H9 (cell line): ENCODE measurements around the gene DENND5B. TPM values are rescaled to one million over a fixed set of nuclear protein-coding genes. Genes with fewer than 3 reads are reported as not detected.

Experiments used
- DNase-seq: peaks from one replicate; pipeline ENCODE4 v3.0.0-alpha.2; 2017
- H2AFZ ChIP-seq: one replicate; pipeline ENCODE4 v1.6.1; 2013; ENCODE audit warnings: mild to moderate bottlenecking, low read length, control low read depth, moderate library complexity
- H2AK5ac ChIP-seq: 2 replicates; pipeline ENCODE4 v1.6.1; 2013; ENCODE audit warnings: low read length, control low read depth, mixed read lengths; ENCODE audit not compliant: insufficient read length
- H2BK120ac ChIP-seq: one replicate; pipeline ENCODE4 v1.6.1; 2013; ENCODE audit warnings: low read depth, mild to moderate bottlenecking, low read length, control low read depth, inconsistent platforms; ENCODE audit not compliant: poor library complexity, severe bottlenecking
- H2BK12ac ChIP-seq: 2 replicates; pipeline ENCODE4 v1.6.1; 2013; ENCODE audit warnings: low read length, control low read depth, mixed read lengths, low read depth; ENCODE audit not compliant: insufficient read length
- H2BK15ac ChIP-seq: 2 replicates; pipeline ENCODE4 v1.6.1; 2013; ENCODE audit warnings: low read depth, low read length, control low read depth
- H2BK20ac ChIP-seq: one replicate; pipeline ENCODE4 v1.6.1; 2013; ENCODE audit warnings: low read depth, mild to moderate bottlenecking, low read length, control low read depth, inconsistent platforms; ENCODE audit not compliant: poor library complexity, severe bottlenecking
- H2BK5ac ChIP-seq: 2 replicates; pipeline ENCODE4 v1.6.1; 2013; ENCODE audit warnings: low read length, control low read depth, mixed read lengths; ENCODE audit not compliant: insufficient read length
- H3K14ac ChIP-seq: 2 replicates; pipeline ENCODE4 v1.6.1; 2013; ENCODE audit warnings: low read length, control low read depth; ENCODE audit not compliant: insufficient read depth
- H3K18ac ChIP-seq: 2 replicates; pipeline ENCODE4 v1.6.1; 2013; ENCODE audit warnings: low read depth, mild to moderate bottlenecking, mixed read lengths, low read length, control low read depth; ENCODE audit not compliant: insufficient read length
- H3K23ac ChIP-seq: 2 replicates; pipeline ENCODE4 v1.6.1; 2013; ENCODE audit warnings: low read length, control low read depth, mixed read lengths, low read depth; ENCODE audit not compliant: insufficient read length
- H3K23me2 ChIP-seq: 2 replicates; pipeline ENCODE4 v1.6.1; 2013; ENCODE audit warnings: low read depth, mild to moderate bottlenecking, mixed read lengths, low read length, control low read depth; ENCODE audit not compliant: insufficient read length, poor library complexity, severe bottlenecking
- H3K27ac ChIP-seq: 2 replicates; pipeline ENCODE4 v1.5.1; 2013; ENCODE audit warnings: low read length, control low read depth, mixed read lengths, low read depth; ENCODE audit not compliant: insufficient read length
- H3K27me3 ChIP-seq: 2 replicates; pipeline ENCODE4 v1.6.1; 2013; ENCODE audit warnings: low read length, control low read depth, inconsistent platforms; ENCODE audit not compliant: insufficient read depth
- H3K4ac ChIP-seq: 2 replicates; pipeline ENCODE4 v1.6.1; 2013; ENCODE audit warnings: low read depth, mild to moderate bottlenecking, control low read depth, inconsistent platforms, low read length, moderate library complexity
- H3K4me1 ChIP-seq: 2 replicates; pipeline ENCODE4 v1.6.1; 2013; ENCODE audit warnings: low read length, control low read depth, inconsistent platforms; ENCODE audit not compliant: insufficient read depth
- H3K4me2 ChIP-seq: 2 replicates; pipeline ENCODE4 v1.6.1; 2013; ENCODE audit warnings: low read length, control low read depth, mixed read lengths; ENCODE audit not compliant: insufficient read length, insufficient read depth
- H3K56ac ChIP-seq: 2 replicates; pipeline ENCODE4 v1.6.1; 2013; ENCODE audit warnings: low read depth, mild to moderate bottlenecking, mixed read lengths, low read length, control low read depth; ENCODE audit not compliant: insufficient read length
- H3K79me1 ChIP-seq: 2 replicates; pipeline ENCODE4 v1.6.1; 2013; ENCODE audit warnings: low read depth, mild to moderate bottlenecking, moderate library complexity, low read length, control low read depth, inconsistent platforms; ENCODE audit not compliant: insufficient read depth, poor library complexity, severe bottlenecking
- H3K79me2 ChIP-seq: 2 replicates; pipeline ENCODE4 v1.6.1; 2013; ENCODE audit warnings: low read length, control low read depth, inconsistent platforms; ENCODE audit not compliant: insufficient read depth
- H3K9ac ChIP-seq: 2 replicates; pipeline ENCODE4 v1.6.1; 2013; ENCODE audit warnings: low read length, control low read depth, mixed read lengths; ENCODE audit not compliant: insufficient read length; ENCODE audit errors: extremely low read depth
- H3K9me3 ChIP-seq: one replicate; pipeline ENCODE4 v1.6.1; 2013; ENCODE audit warnings: low read depth, low read length, inconsistent platforms; ENCODE audit not compliant: control insufficient read depth
- H3T11ph ChIP-seq: one replicate; pipeline ENCODE4 v1.6.1; 2013; ENCODE audit warnings: mild to moderate bottlenecking, low read length, control low read depth, inconsistent platforms
- H4K20me1 ChIP-seq: one replicate; pipeline ENCODE4 v1.6.1; 2013; ENCODE audit not compliant: control insufficient read depth, insufficient read length, insufficient read depth
- H4K5ac ChIP-seq: 2 replicates; pipeline ENCODE4 v1.6.1; 2013; ENCODE audit warnings: low read depth, mild to moderate bottlenecking, mixed read lengths, low read length, control low read depth; ENCODE audit not compliant: insufficient read length
- H4K8ac ChIP-seq: replicated peaks from 2 replicates; pipeline ENCODE4 v1.6.1; 2013; ENCODE audit warnings: low read length, control low read depth, mixed read lengths, low read depth; ENCODE audit not compliant: insufficient read length
- H4K91ac ChIP-seq: 2 replicates; pipeline ENCODE4 v1.6.1; 2013; ENCODE audit warnings: low read depth, mild to moderate bottlenecking, moderate library complexity, mixed read lengths, low read length, control low read depth; ENCODE audit not compliant: insufficient read length
- H3K27ac Mint-ChIP-seq, 3 experiments: 2 replicates in 2 of 3; 3 replicates in 1 of 3; pipeline ENCODE4 v1.8.0; 2020 to 2021; ENCODE audit warnings: mixed read lengths in 3 of 3, mild to moderate bottlenecking in 1 of 3, moderate library complexity in 1 of 3
- H3K27me3 Mint-ChIP-seq: 2 replicates; pipeline ENCODE4 v1.8.0; 2021; ENCODE audit warnings: low read depth, mild to moderate bottlenecking, moderate library complexity, mixed read lengths
- H3K36me3 Mint-ChIP-seq, 3 experiments: 2 replicates in 2 of 3; 3 replicates in 1 of 3; pipeline ENCODE4 v1.8.0; 2020 to 2021; ENCODE audit warnings: low read depth in 3 of 3, mixed read lengths in 3 of 3; ENCODE audit not compliant: insufficient read depth in 1 of 3
- H3K4me1 Mint-ChIP-seq, 2 experiments: 2 replicates each; pipeline ENCODE4 v1.8.0; 2020; ENCODE audit warnings: mixed read lengths in 2 of 2
- H3K4me3 Mint-ChIP-seq, 2 experiments: 2 replicates in 1 of 2; 3 replicates in 1 of 2; pipeline ENCODE4 v1.8.0; 2020 to 2021; ENCODE audit warnings: mild to moderate bottlenecking in 2 of 2, mixed read lengths in 2 of 2, moderate library complexity in 1 of 2
- H3K9me3 Mint-ChIP-seq, 2 experiments: 2 replicates in 1 of 2; 3 replicates in 1 of 2; pipeline ENCODE4 v1.8.0; 2020; ENCODE audit warnings: mild to moderate bottlenecking in 2 of 2, mixed read lengths in 2 of 2, moderate library complexity in 1 of 2
- WGBS: extraction: QIAGEN DNeasy Blood & Tissue Kit; methylation state at CpG from one replicate; pipeline ENCODE4 v1.1.7; 2013; ENCODE audit warnings: missing lambda C conversion rate, low lambda C conversion rate, mixed read lengths; ENCODE audit not compliant: insufficient read length; ENCODE audit errors: extremely low coverage; 5-methylcytosine and 5-hydroxymethylcytosine counted together
- total RNA-seq: library from RNA; stranded (reverse); gene quantifications from 2 replicates; pipeline ENCODE4 v1.2.1, GENCODE V29; 2021
- TF ChIP-seq, protein P1 (sequence below): fragments of 200-600 bp; sonication (generic); conservative IDR thresholded peaks from 3 replicates; pipeline ENCODE4 v1.8.0; 2021; ENCODE audit warnings: antibody characterized with exemption, mild to moderate bottlenecking

The DENND5B gene
- total RNA-seq, 1 experiment from 2014 or later: 13.4 TPM

DNA sequence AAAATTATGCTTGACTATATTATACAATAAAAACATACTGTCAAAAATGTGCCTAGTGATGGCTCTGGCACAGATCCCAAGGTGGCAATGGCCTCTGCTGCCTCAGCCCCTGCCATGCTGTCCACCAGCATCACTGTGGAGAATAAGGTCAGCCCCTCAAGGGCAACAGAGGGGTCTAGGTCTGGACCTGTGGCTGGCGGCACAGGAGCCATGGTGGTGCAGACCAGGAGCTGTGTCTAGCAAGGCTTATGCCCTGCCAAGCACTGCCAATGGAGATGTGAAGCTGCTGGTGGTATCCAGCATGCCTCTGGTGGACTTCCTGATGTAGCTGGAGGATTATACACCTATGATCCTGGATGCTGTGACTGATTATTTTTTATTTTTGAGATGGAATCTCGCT lies 125.9 kb downstream of the DENND5B start:
- no peak overlapping the region for H2AK5ac ChIP-seq
- H3K18ac ChIP-seq: no peak overlapping the region
- H4K20me1 ChIP-seq: no peaks in the 10 kb centered on the region
- DNase-seq: no peak
- H3K79me2 ChIP-seq: no peaks in the 10 kb centered on the region
- Mint-ChIP-seq H3K27me3 (no peaks in the 10 kb centered on the region), H3K27ac (no peak overlapping the region), H3K4me3 (no peak overlapping the region), H3K36me3 (peaks cover 1 to 10% (median 10%) of the 10 kb centered on the region in 3 experiments; a peak in 6 of 7 replicates), H3K4me1 (peaks cover 6% of the 10 kb centered on the region in 2 experiments; a peak in 3 of 4 replicates), H3K9me3 (peaks cover 0 to 8% of the 10 kb centered on the region in 2 experiments; a peak in 1 of 5 replicates)
- no peak overlapping the region for H3K27ac ChIP-seq
- no peak overlapping the region for H3K4ac ChIP-seq
- WGBS: no CpG with 5 or more reads among the region's 2 CpGs
- H2AFZ ChIP-seq: no peak overlapping the region
- H3K27me3 ChIP-seq: no peaks in the 10 kb centered on the region
- H3K23ac ChIP-seq: no peak overlapping the region
- H2BK12ac ChIP-seq: no peak overlapping the region
- H3K56ac ChIP-seq: no peak overlapping the region
- H4K8ac ChIP-seq: no peak overlapping the region
- H2BK20ac ChIP-seq: no peak overlapping the region
- H3T11ph ChIP-seq: no peak overlapping the region
- no peak overlapping the region for H3K4me2 ChIP-seq
- no peaks in the 10 kb centered on the region for H3K4me1 ChIP-seq
- no peak overlapping the region for H4K5ac ChIP-seq
- H2BK120ac ChIP-seq: no peak overlapping the region
- no peak overlapping the region for H2BK5ac ChIP-seq
- TF ChIP-seq, protein P1, sequence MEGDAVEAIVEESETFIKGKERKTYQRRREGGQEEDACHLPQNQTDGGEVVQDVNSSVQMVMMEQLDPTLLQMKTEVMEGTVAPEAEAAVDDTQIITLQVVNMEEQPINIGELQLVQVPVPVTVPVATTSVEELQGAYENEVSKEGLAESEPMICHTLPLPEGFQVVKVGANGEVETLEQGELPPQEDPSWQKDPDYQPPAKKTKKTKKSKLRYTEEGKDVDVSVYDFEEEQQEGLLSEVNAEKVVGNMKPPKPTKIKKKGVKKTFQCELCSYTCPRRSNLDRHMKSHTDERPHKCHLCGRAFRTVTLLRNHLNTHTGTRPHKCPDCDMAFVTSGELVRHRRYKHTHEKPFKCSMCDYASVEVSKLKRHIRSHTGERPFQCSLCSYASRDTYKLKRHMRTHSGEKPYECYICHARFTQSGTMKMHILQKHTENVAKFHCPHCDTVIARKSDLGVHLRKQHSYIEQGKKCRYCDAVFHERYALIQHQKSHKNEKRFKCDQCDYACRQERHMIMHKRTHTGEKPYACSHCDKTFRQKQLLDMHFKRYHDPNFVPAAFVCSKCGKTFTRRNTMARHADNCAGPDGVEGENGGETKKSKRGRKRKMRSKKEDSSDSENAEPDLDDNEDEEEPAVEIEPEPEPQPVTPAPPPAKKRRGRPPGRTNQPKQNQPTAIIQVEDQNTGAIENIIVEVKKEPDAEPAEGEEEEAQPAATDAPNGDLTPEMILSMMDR: no peak
- H3K23me2 ChIP-seq: no peaks in the 10 kb centered on the region
- H3K14ac ChIP-seq: no peak overlapping the region
- no peak overlapping the region for H2BK15ac ChIP-seq
- no peak overlapping the region for H3K9ac ChIP-seq
- H3K79me1 ChIP-seq: no peaks in the 10 kb centered on the region
- no peak overlapping the region for H4K91ac ChIP-seq
- no peaks in the 10 kb centered on the region for H3K9me3 ChIP-seq
